ENCODE measurements around the gene EIF4ENIF1.
A peak's percentile ranks its signal among the peaks of the same experiment; 100 is the strongest.
"Not testable (repeated sequence)": the region's sequence is repeated elsewhere in the genome, so short reads cannot be mapped to it uniquely, and the experiment has no call there.

Gene EIF4ENIF1

DNA sequence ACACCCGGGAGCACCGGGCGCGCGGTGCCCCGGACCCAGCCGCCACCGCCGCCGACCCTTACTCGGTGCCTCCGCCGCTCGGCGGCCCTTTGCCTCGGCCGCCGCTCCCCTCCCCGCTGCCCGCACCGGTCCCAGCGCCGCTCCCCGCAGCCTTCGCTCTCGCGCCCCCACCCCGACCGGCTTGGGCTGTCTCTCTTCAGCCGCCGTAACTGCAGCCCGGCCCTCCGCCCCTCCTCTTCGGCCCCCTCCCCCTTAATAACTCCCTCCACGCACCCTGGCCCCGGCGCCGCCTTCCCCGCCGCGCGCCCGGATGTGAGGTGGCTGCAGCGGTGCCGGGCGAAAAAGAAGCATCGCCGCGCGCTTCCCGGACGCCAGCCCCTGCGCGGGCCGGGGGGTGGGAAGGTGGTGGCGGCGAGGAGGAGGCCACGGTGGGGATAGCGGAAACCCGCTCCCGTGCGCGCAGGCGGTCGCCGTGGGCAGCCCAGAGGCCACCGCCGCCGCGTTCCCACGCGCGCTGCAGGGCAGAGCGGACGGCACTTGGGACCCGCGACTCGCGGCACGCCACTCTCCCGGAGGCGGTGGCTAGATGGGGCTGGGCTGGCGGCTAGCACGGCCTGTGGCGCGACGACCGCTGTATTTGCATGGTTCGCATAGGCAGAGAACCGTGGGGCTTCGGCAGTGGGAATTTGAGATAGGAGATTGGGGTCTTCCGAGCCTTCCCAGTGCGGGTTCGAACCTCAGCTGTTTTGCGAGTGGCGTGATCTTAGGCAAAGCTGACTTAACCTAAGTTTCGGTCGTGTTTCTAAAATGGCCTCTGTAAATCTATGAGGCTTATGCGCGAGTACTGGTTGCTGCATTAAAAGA is at the start of gene EIF4ENIF1:
TSS of gene EIF4ENIF1 (minus strand) at position 211 of the 864 bp plus-strand sequence. CDS start 1,124 bp downstream, outside the sequence.
- DNase-seq (ENCODE audit: low read depth): peak; percentile 72

DNA sequence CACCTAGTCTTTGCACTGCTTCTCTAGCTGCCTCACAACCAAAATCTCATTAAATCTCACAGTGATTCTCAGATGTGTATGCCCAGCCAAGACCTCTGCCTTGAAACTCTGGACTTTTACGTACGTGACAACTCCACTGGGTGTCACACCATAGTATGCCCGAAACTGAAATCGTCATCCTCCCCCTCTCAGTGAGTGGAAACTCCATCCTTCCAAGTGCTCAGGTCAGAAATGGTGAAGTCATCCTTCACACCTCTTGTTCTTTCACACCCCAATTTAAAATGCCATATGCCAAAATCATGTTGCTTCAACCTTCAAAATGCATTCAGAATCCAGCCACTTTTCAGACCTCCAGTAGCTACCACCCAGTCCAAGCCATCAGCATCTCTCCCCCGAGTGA is 49.2 kb upstream of the EIF4ENIF1 start:
- DNase-seq (ENCODE audit: low read depth): no peak

GRCh38 chr22:31537019-31537535 is 47.4 kb upstream of the EIF4ENIF1 start:
- no peak for DNase-seq (ENCODE audit: low read depth)

GRCh38 chr22:31533374-31533773 is 43.7 kb upstream of the EIF4ENIF1 start:
- no peak for DNase-seq (ENCODE audit: low read depth)

DNA sequence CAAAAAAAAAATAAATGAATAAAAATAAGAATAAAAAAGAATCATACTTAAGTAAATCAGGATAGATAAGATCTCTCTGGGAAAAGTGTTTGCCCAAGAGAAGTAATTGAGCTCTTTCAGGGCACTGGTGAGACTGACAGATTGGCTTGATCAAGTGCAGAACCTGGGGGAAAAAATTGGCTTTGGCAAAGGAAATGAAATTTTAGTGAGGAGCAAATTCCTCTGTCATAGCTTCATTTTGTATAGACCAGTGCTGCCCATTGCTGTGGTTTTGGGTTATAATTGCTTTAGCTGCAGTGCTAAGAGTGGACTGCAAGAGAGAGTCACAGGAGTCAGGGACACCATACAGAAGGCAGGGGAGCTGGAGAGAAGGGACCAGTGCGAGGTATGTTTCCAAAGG is 42.4 kb upstream of the EIF4ENIF1 start:
- no peak for DNase-seq (ENCODE audit: low read depth)

GRCh38 chr22:31530823-31531195 is 41.2 kb upstream of the EIF4ENIF1 start:
- DNase-seq (ENCODE audit: low read depth): no peak

GRCh38 chr22:31526270-31526669 is 36.6 kb upstream of the EIF4ENIF1 start:
- peak; percentile 6 for DNase-seq (ENCODE audit: low read depth)

- not testable (repeated sequence) for DNase-seq (ENCODE audit: low read depth)
These were observed 34.5 kb upstream of the EIF4ENIF1 start for GRCh38 chr22:31524132-31524531.

- no peak for DNase-seq (ENCODE audit: low read depth)
These were observed 30.4 kb upstream of the EIF4ENIF1 start for GRCh38 chr22:31520051-31520450.

GRCh38 chr22:31509061-31509762 is 19.6 kb upstream of the EIF4ENIF1 start:
- DNase-seq (ENCODE audit: low read depth): no peak

GRCh38 chr22:31508536-31508935 is 18.9 kb upstream of the EIF4ENIF1 start:
- no peak for DNase-seq (ENCODE audit: low read depth)

DNA sequence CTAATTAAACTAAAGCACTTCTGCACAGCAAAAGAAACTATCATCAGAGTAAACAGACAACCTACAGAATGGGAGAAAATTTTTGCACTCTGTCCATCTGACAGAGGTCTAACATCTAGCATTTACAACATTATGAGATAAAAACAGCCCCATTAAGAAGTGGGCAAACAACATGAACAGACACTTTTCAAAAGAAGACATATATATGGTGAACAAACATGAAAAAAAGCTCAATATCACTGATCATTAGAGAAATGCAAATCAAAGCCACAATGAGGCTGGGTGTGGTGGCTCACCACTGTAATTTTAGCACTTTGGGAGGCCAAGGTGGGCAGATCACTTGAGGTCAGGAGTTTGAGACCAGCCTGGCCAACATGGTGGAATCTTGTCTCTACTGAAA is 17.9 kb upstream of the EIF4ENIF1 start:
- not testable (repeated sequence) for DNase-seq (ENCODE audit: low read depth)

DNA sequence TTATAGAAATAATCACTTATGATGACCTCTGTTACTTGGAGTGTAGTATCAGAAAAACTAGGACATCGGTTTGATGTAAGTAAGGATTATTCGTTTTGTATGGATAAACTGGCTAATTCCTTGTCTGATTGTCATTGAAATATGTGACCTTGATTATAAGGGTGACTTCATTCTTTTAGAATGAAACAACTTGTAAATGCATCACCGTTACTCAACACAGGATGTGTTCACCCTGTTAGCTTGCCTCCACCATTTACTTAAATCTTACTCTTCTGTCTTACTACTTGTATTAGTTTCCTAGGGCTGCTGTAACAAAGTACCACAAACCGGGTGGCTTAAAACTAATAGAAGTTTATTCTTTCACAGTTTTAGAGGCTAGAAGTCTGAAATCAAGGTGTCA is 14.6 kb upstream of the EIF4ENIF1 start:
- no peak for DNase-seq (ENCODE audit: low read depth)

- no peak for DNase-seq (ENCODE audit: low read depth)
These were observed 13.7 kb upstream of the EIF4ENIF1 start for GRCh38 chr22:31503211-31503964.

DNA sequence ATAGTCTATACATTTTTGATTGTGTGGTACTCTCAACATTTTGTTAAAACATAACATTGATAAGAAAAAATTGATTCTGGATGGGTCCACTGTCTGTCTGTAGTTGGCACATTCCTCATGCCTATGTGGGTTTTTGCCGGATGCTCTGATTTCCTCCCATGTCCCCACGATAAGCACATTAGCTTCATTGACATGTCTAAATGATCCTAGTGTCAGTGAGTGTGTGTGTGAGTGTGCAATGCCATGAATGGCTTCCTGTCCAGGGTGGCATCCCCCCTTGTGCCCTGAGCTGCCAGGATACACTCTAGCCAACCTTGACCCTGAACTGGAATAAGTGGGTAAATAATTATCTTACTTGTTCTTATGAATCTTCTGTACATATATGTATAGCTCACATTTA is 12.1 kb upstream of the EIF4ENIF1 start:
- DNase-seq (ENCODE audit: low read depth): no peak

GRCh38 chr22:31497148-31497938 is 7.7 kb upstream of the EIF4ENIF1 start:
- no peak for DNase-seq (ENCODE audit: low read depth)

- peak; percentile 31 for DNase-seq (ENCODE audit: low read depth)
These were observed 7.1 kb upstream of the EIF4ENIF1 start for GRCh38 chr22:31496735-31497146.

DNA sequence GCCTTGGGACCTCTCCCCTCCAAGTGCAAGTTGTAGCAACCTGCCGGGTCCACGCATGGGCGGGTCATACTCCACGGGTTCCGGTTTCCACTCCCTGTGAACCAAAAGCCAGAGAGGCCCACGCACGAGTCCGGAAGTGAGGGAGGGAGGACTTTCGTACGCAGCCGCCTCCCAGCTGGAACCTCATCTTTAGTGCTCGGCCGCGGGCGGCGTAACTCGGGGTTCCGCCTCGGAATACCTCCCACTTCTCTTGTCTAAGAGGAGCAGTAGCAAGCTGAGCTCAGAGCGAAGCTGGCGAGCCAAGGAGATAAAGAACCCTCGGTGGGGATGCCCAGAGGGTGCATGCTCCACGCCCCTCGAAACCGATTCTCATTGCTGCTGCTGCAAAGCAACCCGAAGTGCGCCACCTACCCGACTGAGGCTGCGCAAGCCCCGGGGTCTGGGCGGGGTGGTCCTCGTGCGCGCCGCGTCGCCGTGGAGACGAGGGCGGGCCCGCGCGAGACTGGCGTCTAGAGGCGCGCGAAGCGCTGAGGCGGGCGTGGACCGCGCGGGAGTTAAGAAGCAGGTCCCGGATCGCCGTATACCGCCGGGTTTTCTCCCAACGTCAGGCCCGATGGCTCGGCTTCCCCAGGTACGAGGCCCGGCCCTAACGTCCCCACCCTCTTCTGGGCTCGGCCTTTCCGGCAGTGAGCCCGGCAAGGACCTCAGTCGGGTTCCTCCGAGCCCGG is 6.5 kb upstream of the EIF4ENIF1 start, which contains the start of gene SFI1:
TSS of gene SFI1 (plus strand) at position 530 of the 728 bp plus-strand sequence. CDS start 11,749 bp downstream, outside the sequence.
- DNase-seq (ENCODE audit: low read depth): peak; percentile 92

DNA sequence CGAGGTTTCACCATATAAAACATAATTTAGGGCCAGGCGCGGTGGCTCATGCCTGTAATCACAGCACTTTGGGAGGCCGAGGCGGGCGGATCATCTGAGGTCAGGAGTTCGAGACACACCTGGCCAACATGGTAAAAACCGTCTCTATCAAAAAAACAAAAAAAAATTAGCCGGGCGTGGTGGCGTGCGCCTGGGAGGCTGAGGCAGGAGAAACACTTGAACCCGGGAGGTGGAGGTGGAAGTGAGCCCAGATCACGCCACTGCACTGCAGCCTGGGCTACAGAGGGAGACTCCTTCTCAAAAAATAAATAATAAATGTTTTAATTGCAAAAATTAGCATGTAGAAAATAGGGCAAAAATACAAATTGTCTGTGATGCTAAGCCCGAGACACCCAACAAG is 5.7 kb upstream of the EIF4ENIF1 start:
- no peak for DNase-seq (ENCODE audit: low read depth)

GRCh38 chr22:31493355-31493754 is 3.7 kb upstream of the EIF4ENIF1 start:
- not testable (repeated sequence) for DNase-seq (ENCODE audit: low read depth)

GRCh38 chr22:31492151-31492550 is 2.5 kb upstream of the EIF4ENIF1 start:
- no peak for DNase-seq (ENCODE audit: low read depth)
